HG03521 (cell line): ENCODE data around the gene ICAM4.
"Not testable (repeated sequence)": the region's sequence is repeated elsewhere in the genome, so short reads cannot be mapped to it uniquely, and the experiment has no call there.

ENCODE experiments used
- ATAC-seq: cut with Tn5 transposase; IDR thresholded peaks from one replicate; pipeline ENCODE4 v1.9.1; 2021; ENCODE audit warnings: mild to moderate bottlenecking, moderate library complexity; ENCODE audit not compliant: unreplicated experiment

The ICAM4 gene, protein sequence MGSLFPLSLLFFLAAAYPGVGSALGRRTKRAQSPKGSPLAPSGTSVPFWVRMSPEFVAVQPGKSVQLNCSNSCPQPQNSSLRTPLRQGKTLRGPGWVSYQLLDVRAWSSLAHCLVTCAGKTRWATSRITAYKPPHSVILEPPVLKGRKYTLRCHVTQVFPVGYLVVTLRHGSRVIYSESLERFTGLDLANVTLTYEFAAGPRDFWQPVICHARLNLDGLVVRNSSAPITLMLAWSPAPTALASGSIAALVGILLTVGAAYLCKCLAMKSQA

DNA sequence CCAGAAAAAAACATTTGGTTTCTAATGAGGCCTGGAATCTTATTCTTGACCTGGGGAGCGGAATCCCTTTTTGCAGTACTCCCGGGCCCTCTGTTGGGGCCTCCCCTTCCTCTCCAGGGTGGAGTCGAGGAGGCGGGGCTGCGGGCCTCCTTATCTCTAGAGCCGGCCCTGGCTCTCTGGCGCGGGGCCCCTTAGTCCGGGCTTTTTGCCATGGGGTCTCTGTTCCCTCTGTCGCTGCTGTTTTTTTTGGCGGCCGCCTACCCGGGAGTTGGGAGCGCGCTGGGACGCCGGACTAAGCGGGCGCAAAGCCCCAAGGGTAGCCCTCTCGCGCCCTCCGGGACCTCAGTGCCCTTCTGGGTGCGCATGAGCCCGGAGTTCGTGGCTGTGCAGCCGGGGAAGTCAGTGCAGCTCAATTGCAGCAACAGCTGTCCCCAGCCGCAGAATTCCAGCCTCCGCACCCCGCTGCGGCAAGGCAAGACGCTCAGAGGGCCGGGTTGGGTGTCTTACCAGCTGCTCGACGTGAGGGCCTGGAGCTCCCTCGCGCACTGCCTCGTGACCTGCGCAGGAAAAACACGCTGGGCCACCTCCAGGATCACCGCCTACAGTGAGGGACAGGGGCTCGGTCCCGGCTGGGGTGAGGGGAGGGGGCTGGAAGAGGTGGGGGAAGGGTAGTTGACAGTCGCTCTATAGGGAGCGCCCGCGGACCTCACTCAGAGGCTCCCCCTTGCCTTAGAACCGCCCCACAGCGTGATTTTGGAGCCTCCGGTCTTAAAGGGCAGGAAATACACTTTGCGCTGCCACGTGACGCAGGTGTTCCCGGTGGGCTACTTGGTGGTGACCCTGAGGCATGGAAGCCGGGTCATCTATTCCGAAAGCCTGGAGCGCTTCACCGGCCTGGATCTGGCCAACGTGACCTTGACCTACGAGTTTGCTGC lies at the start of gene ICAM4:
Gene ICAM4 (plus strand): TSS at position 153 of the 935 bp plus-strand sequence. CDS start 58 bp downstream, at position 211.
- no peak for ATAC-seq

DNA sequence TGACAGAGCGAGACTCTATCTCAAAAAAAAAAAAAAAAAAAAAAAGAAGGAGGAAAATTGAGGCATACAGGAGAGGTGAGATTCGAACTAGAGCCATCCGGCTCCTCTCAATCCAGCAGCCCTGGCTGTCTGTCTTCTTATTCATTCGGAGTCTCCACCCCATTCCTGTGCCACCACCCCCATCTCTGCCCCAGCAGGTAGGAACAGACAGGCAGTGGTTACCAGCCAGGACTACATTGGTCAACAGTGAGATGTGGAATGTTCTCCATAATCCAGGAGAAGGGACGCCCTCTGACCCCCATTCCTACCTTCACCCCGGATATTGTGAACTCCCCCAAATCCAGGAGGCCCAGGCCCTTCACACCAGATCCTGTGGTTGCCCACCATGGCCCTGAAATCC lies 49.1 kb upstream of the ICAM4 start:
- no peak for ATAC-seq

DNA sequence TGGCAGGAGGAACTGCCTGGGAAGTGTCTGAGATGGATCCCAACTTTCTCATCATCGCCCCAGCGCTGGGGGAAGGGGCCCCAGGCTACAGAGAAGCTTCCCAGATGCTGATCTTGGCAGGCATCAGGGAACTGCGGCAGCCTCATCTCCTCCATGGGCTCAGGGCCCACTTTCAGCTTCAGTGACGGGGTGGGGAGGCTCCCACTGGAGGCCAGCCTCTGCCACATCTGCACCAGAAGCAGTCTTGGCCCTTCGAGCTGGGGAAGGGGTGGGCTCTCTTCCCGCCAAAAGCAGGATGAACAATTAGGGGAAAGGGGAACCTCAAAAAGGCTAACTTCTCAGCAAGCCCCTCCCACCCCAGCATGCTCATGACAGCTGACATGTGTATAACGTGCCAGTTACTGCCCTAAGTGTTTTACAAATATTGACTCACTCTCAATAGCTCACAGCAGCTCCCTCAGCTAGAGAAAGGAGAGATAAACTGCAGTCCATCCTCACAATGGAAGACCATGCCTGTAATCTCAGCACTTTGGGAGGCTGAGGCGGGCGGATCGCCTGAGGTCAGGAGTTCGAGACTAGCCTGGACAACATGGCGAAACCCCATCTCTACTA lies 48.5 kb upstream of the ICAM4 start:
- no peak for ATAC-seq

DNA sequence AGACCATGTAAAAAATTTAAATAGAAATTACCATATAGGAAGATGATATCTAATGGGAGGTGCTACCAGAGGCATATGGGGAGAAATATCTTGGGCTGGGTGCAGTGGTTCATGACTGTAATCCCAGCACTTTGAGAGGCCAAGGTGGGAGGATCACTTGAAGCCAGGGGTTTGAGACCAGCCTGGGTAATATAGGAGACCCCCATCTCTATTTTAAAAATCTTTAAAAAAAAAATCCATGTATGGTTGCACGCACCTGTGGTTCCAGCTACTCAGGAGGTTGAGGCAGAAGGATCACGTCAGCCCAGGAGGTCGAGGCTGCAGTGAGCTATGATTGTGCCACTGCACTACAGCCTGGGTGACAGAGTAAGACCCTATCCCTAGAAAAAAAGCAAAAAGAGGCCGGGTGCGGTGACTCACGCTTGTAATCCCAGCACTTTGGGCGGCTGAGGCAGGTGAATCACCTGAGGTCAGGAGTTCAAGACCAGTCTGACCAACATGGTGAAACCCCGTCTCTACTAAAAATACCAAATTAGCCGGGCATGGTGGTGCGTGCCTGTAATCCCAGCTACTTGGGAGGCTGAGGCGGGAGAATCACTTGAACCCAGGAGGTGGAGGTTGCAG lies 44.8 kb upstream of the ICAM4 start:
- not testable (repeated sequence) for ATAC-seq

DNA sequence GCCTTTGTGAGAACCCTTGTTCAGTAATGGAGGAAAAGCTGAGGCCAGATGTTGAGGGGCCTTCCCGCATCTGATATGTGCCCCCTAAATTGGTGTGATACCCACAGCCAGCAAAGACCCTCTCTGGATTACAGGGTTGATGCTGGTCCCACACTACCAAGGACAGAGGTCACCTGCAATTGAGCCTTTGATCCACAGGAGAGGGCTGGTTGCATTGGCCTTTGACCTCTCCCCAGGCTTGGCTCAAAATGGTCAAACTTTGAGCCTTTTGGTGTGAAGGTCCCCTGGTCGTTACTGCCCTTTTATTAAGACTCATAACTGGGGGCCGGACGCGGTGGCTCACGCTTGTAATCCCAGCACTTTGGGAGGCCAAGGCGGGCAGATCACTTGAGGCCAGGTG lies 43.1 kb upstream of the ICAM4 start:
- no peak for ATAC-seq

DNA sequence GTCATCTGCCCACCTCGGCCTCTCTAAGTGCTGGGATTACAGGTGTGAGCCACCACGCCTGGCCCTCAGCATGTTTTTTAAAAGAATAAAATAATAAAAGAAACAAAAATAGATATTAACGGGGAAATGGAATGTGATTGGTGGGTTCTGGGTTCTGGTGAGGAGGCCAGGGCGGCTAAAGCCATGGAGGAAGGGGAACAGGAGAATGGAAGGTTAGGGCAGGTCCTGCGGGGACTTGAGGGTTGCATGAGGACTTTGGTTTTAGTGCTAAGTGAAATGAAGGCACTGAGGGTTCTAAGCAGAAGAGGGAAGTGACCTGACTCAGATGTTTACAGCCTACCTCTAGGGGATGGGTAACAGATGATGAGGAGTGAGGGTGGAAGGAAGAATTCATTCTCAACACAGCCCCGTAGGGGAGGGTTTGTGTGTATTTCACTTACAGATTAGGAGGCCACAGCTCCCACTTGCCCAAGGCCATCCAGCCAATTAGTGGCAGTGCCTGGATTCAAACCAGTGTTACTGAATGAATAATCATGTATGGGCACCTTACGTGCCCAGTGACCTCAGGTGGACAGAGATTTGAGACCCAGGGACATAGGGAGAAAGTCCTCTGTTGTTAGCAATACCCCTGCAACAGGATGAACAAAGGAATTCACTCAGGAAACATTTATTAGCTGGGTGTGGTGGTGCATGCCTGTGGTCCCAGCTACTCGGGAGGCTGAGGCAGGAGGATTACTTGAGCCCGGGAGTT lies 41.4 kb upstream of the ICAM4 start:
- ATAC-seq, result no peak

DNA sequence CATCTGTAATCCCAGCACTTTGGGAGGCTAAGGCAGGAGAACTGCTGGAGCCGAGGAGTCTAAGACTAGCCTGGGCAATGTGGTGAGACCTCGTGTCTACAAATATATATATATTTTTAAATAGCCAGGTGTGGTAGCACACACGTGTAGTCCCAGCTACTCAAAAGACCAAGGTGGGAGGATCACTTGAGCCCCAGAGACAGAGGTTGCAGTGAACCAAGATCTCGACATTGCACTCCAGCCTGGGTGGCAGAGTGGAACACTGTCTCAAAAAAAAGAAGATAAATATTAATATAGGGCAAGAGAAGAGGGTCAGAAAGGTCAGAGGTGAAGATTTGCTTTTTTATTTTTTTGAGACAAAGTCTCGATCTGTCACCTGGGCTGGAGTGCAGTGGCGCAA lies 40.2 kb upstream of the ICAM4 start:
- ATAC-seq, result no peak

DNA sequence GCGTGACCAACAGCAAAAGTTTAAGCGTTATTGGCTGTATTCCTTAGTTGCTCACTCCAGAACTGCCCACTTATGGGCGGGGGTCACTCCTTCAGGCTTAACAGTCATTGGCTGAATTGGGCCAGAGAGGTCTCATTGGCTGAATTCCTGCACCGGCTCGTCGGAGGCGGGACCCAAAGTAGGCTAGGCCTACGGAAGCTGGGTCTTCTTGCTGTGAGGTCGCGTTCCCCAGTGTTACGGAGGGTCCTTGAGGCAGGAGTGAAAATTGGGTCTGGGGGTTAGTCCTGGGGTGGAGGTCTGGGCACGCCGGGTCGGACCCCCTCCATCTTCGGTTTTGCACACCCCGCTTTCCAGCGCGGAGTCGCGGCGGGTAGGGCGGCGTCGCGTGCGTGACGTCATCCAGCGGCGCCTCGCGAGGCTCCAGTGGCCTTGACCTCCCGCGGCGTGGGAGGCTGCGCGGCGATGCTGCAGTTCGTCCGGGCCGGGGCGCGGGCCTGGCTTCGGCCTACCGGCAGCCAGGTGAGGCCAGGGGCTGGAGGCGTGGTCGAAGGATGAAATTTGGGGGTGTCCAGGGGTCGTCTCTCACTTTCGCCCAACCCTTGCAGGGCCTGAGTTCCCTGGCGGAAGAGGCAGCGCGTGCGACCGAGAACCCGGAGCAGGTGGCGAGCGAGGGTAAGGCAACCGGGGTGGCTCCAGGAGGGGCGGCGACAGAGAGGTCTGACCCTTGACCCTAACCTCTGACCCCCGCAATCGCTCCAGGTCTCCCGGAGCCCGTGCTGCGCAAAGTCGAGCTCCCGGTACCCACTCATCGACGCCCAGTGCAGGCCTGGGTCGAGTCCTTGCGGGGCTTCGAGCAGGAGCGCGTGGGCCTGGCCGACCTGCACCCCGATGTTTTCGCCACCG lies 34.7 kb upstream of the ICAM4 start, which contains the start of gene MRPL4:
Gene MRPL4 (plus strand): TSS at position 423 of the 903 bp plus-strand sequence. CDS start 40 bp downstream, at position 463.
- ATAC-seq, result peak; percentile 91

DNA sequence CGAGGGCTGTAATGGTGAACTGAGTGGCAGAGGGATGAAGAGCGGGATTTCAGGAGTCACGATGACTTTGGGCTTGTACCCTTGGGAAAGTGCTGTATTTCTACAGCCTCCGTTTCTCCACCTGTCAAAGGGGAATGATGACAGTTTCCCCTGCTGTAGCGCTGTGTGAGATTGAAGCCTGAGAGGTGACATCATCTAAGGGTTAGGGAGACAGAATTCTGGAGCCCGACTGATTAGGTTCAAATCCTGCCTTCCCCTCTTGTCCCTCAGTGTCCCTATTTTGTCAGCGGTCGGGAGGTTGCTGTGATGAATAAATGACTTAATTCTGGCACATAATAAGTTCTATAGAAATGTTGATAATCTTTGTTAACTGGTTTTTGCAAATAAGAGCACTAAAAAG lies 34.0 kb upstream of the ICAM4 start:
- ATAC-seq, result no peak

DNA sequence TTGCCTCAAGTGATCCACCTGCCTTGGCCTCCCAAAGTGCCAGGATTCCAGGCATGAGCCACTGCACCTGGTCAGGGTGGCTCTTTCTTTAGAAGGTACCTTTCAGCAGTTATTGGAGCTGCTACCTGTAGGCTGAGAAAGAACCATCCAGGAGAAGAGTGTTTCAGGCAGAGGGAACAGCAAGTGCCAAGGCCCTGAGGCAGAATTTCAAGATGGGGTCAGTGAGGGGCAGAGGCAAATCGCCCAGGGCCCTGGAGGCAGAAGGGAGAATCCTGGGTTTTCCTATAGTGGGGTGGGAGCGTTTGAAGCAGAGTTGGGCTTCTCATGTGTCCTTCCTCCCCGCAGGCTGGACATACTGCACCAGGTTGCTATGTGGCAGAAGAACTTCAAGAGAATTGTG lies 32.5 kb upstream of the ICAM4 start:
- no peak for ATAC-seq

DNA sequence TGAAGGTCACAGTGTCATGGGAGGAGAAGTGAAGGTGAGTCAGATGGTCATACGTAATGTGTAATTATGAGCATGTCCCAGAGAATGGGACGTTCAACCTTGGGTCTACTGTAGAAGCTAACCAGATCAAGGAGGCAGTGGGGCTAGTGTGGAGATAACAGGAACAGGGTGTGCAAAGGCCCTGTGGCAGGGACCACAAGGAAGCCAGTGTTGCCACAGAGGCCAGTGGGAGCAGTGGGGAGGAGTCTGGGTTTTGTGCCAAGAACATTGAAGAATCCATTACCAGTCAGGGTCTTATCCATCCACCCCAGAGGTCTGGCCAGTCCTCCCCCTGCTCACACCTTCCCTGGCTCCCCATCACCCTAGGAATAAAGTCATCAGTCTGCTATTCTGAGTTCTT lies 31.4 kb upstream of the ICAM4 start:
- no peak for ATAC-seq

DNA sequence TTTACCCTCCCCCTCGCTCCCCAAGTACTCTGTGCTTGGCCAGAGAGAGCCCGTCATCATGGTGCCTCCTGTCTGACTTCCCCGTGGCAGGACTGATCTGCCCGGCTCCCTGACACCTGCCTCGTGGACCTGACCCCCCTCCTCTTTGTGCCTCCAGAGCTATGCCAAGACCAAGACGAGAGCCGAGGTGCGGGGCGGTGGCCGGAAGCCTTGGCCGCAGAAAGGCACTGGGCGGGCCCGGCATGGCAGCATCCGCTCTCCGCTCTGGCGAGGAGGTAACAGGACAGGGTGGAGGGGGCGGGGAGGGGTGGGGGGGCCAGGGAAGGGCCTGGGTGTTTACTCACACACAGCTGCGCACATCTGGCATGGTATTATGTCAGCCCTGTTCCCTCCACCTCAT lies 30.2 kb upstream of the ICAM4 start:
- no peak for ATAC-seq

DNA sequence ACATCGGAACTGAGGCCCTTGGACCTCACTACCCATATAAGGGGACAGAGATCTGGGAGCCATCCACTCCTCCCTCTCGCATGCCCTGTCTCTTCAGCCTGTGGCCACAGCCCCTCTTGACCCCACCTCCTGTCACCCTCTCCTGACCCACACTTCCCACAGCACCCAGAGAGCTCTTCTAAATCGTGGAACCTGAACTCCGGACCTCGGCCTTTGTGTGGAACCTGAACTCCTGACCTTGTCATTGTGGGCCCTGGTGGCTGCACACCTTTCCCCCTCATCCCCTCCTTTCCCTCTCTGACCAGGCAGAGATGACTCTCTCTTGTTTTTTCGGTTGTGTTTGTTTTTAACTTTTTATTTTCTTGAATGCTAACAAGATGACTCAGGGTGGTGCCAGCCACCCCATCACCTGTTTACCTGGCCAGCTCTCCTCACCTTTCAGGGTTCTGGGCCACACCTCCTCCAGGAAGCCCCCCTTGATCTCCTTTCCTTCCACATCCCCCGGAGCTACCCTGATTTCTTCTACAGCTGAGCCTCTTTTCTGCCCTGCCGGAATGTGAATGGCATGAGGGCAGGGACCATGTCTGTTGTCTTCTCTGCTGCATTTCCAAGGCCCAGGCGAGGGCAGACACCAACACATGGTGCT lies 29.7 kb upstream of the ICAM4 start:
- ATAC-seq, result no peak

DNA sequence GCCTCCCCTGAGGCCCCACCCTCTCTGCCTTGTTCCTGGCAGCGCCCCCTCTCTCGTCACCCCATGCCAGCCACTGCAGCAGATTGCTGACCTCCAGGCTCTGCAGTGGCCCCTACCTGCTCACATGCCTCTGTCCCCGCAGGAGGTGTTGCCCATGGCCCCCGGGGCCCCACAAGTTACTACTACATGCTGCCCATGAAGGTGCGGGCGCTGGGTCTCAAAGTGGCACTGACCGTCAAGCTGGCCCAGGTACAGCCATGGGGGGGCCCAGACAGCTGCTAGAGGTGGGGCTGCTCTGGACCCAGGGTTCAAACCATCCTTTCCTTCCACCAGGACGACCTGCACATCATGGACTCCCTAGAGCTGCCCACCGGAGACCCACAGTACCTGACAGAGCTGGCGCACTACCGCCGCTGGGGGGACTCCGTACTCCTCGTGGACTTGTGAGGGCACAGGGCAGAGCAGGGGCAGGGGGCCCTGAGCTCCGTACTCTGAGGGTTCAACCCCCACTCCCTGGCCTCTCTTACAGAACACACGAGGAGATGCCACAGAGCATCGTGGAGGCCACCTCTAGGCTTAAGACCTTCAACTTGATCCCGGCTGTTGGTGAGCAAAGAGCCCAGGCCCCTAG lies 28.6 kb upstream of the ICAM4 start:
- ATAC-seq, result no peak

DNA sequence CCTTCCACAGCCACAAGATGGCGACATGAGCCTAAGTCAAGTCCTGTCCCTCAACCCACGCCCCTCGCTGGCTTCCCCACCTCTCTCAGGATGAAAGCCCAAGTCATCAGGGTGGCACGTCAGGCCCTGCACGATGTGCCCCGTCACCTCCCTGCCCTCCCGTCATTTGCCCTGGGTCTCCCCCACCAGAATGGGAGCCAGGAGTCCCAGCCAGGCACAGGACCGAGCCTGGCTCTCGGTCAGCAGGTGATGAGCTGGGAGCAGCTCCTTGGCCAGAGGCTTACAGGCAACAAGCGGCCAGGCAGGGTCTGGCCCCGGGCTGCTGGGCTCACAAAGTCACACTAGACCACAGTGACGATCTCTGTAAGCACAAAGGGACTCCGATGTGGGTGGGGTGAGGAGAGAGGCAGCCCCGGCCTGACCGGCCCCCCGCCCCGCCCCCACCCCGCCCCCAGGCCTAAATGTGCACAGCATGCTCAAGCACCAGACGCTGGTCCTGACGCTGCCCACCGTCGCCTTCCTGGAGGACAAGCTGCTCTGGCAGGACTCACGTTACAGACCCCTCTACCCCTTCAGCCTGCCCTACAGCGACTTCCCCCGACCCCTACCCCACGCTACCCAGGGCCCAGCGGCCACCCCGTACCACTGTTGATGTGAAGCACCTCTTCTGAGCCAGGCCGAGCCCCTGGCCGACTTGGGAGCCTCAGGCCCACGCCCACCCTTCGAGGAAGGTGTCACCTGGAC lies 27.4 kb upstream of the ICAM4 start:
- ATAC-seq, result no peak

DNA sequence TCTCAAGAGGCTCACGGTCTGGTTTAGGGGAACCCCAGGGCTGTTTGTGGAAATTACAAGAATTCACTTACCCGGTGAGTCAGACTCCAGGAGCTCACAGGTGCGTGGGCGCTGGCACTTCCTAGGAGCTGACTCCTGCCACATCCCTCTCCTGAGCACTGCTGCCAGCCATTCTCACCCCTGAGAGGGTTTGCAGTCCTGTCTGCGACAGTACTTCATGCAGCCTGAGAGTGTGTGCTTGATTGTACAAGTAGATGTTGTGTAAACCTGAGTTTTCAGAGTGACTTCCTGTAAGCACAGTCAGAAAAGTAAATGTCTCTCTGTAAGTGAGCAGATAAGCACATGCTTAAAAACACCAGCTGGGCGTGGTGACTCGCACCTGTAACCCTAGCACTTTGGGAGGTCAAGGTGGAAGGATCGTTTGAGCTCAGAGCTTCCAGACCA lies 26.6 kb upstream of the ICAM4 start:
- no peak for ATAC-seq

DNA sequence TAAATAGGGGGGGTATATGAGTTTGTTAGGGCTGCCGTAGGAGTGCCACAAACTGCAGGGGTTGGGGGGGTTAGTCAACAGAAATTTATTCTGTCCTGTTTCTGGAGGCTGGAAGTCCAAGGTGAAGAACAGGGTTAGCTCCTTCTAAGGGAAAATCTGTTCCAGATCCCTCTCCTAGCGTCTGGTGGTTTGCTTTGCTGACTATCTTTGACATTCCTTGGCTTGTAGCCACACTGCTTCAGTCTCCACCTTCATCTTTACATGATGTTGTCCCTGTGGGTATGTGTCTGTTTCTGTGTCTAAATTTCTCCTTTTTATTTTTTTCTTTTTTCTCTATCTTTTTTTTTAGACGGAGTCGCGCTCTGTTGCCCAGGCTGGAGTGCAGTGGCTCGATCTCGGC lies 24.0 kb upstream of the ICAM4 start:
- ATAC-seq, result no peak

DNA sequence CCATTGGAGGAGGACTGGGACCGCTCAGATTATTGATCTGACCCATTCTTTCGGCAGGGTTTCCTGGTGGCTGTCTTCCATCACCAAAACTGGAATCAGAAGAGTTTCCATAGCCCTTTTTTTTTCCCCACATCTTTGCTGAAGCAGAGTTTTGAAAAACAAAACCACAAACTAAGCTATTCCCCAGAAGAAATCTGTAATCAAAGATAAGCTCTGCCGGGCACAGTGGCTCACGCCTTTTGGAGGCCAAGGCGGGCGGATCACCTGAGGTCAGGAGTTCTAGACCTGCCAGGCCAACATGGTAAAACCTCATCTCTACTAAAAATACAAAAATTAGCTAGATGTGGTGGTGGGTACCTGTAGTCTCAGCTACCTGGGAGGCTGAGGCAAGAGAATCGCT lies 20.0 kb upstream of the ICAM4 start:
- no peak for ATAC-seq
